C1 segment of cervical spinal cord (tissue), 14 donors: ENCODE measurements around the gene TSPAN18.

Experiments used
- DNase-seq, 14 donors: peaks; one replicate each; lab custom pipeline; 2025; lab: John Stamatoyannopoulos, UW

The TSPAN18 gene

DNA sequence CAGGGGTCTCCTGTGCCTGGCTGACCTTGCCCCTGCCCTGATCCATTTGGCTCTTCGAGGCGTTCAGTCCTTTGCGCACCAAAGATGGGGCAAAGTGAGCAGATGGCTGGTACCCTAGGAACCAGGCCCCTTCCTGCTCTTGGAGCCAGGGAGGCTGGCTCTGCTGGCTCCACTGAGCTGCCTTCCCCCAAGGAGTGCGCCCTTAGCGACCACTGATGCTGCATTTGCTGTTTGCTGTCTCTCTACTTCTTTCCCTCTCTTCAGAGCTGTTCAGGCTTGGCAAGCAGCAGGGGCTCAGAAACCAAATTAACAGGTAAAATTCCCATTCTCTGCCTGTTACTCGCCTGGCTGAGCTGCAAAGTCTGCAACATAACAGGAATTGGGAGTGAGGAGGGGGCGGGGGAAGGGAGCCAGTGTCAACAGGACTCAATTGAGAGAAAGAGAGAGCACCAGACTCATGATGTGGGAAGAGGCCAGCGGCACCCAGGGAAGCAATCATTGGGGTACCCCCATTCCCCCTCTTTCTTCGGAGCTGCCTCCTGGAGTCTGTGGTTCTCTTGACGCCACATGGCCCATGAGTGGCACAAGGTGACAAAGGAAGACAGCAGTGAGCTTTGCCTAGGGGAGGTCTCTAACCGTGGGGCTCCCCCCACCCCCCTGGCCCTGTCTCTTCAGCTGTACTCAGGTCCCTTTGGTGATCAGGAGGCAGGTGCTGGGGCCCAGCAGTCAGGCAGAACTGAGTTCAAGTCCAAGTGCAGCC lies 121.6 kb downstream of the TSPAN18 start:
- no peak for DNase-seq

DNA sequence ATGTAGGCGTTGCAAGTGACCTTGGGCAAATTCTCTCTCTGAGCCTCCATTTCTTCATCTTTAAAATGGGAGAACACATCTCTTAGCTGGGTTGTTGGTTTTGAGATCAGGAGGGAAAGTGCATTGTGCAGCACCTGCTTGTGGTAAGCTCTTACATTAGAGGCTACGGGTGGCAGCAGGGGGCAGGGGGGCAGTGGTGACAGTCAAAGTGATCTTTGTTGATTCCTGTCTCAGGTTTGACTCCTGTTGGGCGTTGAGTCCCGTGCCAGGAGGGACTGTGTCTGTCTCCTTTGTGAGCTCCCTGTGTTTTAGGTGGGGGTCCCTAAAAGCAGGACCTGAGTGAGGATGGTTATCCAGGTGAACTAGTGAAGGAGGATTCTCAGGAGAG lies 122.2 kb downstream of the TSPAN18 start:
- no peak for DNase-seq

DNA sequence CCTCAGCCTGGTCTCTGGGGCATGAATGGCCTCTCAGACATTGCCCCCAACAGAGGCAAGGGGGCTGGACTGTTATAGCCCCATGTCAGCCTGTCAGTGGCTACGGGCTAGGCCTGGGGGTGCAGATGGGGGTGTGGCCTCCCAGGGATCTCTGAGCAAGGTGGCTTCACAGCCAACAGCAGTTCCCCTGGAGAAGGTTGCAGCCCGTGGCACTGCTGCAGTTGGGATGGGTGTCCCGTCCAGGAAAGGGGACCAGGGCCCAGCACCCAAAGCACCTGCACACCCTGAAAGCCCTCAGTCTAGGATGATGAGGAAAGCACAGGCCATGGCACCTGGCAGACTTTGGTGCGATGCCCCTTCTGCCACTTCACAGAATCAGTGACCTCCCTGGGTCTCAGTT lies 122.7 kb downstream of the TSPAN18 start:
- no peak for DNase-seq

DNA sequence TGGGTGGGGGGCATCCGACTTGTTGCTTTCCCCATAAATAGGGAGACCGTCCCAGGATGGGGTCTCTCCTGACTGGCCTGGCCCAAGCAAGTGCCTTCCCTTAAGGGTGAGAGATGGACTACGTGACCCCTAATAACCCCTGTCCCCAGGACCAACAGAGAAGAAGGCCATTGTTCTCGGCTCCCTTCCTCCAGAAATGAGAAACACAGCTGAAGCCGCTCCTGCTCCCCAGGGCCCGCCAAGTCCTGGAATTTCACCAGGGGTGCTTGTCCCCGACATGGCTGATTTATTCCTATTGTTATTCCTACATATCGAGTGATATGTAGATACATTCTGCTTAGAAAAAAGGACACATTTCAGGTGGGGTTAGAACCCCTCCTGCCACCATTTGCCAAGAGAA lies 123.2 kb downstream of the TSPAN18 start:
- DNase-seq = no peak

DNA sequence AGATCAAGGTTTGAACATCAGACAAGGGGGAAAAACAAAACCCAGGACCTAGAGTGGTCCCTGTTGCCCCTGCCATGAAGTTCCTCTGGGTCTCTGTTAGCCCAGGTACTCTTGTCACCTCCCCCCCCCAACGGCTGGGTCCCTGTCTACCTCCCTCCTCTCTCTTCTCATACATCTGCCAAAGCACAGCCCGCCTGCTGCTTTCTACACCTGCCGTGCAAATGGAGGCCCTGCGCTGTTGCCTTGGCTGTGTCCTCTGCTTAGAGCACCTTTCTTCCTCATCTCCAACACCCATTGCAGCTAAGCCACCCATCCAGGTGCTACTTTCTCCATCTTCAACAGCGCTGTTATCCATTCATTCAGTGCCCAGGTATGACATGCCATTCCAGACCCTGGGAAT lies 124.7 kb downstream of the TSPAN18 start:
- DNase-seq = no peak

DNA sequence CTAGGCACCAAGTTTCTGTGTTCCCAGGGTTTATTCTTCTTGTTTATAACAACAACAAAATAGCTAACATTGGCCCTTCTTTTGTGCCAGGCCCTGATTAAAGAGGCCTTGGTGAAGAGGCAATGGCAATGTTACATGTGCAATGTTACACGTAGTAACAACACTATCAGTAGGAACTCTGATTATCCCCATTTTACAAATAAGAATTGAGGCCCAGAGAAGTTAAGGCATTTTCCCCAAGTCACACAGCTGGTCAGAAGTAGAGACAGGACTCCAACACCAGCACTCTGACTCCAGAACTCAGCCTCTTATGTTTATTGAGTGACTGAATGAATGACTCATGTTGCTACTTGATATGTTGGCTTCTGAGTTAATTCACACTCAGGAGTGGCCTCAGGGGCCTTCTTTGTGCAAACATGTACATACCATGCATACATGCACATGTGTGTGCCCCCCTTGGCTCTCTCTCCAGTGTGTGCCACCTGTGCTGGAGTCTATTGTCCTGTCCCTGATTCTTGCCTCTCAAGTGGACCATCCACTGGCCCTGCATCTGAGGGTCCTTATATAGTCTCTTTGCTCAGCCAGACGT lies 125.5 kb downstream of the TSPAN18 start:
- DNase-seq = no peak

DNA sequence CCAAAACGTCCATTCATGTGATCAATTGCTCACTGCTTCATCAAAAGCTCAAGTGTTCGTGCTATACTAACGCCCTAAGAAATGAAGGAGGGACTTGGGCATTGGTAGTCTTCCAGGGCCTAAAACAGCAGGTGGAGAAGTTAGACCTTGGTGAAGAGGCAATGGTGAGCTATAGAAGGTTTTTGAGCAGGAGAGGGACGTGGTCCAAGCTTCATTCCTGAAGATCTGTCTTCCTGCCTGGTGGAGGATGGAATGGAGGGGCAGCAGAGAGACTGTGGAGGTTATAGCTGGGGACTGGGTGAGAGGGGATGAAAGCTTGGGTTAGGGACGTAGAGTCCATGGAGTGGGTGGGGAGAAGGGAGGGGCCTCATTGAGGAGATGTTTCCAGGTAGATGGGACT lies 126.2 kb downstream of the TSPAN18 start:
- no peak for DNase-seq

DNA sequence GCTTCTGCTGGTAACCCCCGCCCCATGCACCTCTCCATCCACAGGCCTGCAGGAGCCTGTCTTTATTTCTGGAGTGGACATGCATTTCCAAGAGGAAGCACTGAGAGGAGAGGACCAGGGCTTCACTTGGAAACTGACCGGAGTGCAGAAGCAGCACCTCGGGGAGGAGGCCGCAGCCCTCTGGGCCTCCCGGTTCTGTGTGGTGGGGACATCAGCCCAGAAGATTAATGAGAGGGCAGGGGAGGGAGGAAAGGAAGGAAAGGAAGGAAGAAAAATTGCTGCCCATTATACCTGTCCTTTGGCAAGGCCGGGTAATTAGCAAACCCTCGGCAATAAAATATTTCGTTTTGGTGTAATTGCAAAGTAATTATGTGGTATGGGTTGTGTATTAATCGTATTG lies 126.9 kb downstream of the TSPAN18 start:
- no peak for DNase-seq

DNA sequence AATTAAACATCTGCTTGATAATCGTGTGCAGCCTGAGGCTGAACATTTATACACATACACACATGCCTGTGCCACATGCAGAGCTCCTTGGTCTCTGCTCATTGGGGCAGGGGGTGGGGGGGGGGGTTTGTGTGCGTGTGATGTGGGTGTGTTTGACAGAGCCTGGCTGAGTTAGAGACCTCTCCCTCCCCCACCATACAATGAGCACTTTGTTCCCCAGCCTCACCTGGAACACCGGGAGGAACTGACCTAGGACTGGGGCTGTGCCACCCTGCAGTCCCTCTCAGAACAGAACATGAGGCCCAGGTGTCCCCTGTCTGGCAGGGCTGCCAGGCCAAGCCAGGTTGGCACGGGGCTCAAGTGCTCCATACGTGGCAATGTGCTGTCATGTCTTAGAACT lies 127.3 kb downstream of the TSPAN18 start:
- DNase-seq = no peak

DNA sequence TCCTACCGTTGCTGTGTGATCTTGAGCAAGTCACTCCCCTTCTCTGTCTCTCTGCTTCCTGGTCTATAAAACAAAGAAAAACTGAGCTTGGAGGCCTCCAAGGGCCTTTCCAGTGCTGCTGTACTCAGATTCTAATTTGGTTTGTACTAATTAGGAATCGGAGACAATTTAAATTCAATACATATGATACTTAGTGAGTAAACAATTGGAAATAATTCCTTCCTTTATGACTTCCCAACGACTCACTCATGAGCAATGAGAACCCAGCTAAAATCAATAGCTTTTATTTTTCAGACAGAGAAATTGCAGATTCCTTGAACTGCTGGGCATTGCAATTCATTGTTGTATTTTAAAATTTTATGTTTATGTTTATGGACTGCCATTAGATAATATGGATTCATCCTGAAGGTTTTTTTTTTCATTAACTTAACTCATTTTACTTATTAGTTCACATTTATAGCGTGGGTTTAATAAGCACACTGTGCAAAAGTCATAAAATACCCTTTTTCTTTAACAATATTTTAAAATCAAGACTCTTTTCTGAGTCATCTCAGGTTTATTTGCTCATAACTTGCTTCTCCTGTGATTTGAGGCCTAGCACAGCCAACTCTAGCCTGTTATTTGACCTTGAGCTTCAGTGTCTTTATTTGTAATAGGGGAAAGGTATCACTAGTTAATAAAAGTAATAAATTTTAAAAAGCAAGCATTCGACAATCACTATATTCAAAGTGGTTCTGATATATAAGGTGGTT lies 128.2 kb downstream of the TSPAN18 start:
- DNase-seq = no peak

DNA sequence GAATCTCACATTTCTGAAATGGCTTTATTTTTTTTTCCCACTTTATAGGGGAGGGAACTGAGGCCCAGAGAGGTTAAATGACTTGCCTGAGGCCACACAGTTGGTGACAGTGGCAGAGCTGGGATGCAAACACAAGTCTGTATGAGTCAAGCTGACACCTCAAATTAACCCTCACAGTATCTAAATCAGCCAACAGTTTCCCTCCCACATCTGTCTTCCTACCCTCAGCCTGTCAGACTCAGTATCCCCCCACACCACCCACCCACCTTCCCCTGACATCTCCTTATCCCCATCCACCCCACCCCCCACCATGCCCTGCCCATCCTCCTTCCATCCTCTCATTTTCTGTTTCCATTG lies 128.7 kb downstream of the TSPAN18 start:
- DNase-seq = no peak

DNA sequence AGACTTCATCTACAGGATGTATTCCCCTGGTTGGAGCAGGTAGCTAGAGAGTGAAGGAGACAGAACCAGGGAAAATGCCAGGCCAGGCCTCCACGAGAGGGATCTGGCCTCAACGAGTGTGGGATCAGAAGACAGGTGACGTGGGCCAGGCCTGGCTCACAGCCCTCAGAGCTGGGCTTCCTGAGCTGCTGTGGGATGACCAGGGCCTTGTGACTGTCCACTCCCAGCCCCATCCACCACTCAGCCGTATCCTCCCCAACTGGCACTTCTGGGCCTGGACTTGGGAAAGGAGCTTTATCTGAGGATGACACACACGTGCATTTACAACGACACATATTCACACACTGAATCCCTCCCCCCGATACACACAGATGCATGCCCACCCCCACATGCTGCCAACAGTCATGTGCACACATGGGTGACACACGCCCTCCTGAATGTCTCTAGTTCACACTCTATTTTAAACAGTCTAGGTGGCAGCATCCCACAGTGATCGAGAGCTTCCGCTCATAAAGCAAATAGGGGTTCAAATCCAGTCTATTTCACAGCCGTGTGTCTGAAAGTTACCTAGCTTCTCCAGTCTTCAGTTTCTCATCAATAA lies 130.8 kb downstream of the TSPAN18 start:
- DNase-seq = peak in 1 of 14 donors; percentile 64

DNA sequence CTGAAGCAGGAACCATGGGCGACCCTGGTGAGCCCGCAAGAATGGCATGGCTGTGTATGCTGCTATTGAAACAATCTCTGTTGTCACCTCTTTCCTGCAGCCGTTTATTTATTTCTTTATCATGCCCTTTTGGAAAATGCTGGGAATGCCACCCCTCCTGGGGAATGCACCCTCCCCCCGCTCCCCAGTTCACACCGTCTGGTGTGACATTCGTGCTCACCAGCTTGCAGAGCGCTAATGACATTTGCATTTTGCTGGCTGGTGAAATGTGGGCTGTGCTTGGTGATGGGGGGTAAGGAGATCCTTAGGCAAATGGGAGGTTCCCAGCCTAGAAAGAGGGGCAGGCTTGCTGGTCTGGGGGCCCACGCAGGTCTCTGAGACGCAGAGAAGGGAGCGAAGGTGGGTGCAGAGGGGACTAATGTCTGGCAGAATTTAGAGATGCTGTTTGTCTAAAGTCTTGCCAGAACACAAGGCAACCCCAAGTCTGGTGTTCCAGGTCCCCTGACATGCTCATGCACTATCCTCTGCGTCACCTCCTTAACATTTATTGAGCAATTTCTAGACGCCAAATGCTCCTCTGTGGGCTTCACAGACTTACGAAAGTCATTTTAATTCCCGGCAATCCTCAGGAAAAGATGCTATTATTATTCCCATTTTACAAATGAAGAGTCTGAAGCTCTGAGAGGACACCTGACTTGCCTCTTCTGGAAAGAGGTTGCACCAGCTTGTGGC lies 132.2 kb downstream of the TSPAN18 start:
- peak in 1 of 14 donors; percentile 56 for DNase-seq

DNA sequence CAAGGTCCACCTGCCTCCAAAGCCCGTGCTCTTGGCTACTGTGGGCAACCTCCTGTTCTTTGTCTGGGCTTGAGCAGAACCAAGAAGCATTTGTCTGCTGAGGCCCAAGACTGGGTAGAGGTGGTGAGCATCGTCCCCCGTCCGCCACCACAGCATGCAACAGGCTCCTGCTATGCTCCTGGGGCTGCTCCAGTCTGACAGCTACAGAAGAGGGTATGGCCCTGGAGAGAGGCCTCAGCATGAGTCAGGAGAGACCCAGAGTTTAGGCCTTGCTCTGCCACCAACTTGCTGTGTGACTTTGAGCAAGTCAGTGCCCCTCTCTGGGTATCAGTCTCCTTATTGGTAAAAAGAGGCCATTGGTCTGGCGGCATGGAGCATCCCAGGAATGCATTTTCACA lies 132.8 kb downstream of the TSPAN18 start:
- no peak for DNase-seq

DNA sequence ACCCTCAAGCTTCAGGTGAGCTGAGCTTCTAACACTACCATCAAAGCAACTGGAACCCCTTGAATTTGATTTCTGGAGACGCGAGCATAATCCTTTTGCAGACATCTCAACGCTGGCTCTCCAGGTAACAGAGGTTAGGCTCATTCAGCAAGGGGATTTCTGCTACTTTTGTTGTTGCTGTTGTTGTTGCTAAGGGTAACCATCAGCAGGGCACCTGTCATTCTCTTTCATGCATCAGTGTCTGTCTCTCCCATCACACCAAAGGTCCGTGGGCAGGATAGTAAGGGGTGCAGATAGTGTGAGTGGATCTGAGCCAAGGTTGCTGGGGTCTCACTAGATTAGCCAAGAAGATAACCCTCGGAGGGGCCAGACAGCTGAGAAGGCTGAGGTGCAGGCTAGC lies 133.6 kb downstream of the TSPAN18 start:
- no peak for DNase-seq

DNA sequence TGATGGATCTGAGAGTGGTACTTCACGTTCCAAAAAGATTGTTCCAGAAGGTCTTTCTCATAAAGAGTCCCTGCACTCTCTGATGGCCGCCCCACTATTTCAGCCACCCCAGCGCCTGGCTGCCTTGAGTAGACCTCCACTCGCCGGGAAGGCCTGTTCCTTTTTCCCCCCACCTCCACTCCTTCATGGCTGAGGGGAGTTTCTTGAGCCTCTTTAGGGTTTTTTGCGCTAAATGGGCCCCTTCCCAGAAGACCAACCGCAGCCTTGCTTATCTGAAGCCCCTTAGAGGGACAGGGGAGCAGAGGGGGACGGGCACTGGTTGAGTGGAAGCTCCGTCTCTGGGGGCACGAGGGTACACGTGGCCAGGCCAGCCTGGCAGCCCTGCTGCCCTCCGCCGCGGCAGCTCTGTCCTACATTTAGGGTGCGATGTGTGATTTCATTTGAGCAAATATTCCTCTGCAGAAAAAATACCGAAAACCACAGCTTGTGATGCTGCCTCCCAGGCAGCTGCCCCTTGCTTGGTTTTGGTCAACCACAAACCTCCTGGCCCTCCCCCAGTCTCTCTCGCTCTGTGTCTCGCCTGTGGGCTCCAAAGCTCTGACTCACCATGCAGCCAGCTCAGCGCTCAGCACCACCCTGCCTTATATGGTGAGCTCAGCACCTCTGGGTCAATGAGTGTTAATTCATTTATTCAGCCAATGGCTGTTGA lies 135.2 kb downstream of the TSPAN18 start:
- peak in 1 of 14 donors; percentile 17 for DNase-seq

DNA sequence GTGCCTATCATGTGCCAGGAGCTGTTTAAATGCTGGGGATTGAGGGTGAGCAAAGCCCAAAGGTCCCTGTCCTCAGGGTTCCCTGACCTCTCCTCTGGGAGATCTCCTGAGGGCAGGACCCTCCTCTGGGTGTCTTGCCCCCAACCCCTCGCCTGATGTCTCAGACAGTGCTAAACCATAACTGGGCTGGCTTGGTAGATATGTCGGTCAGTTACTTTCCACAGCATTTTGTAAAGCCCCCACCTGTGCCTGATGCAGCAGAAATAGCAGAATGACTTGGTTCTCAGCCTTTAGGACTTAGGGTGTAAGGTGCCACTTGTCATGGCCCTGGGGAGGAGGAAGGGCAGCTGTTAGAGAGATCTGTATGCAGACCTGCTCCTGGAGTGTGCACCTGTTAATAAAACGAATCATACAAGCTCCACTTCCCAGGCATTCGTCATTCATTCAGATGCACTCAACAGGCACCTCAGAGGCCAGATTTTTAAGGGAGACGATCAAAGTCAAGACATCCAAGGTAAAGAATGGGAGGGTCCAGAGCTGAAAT lies 135.9 kb downstream of the TSPAN18 start:
- no peak for DNase-seq

DNA sequence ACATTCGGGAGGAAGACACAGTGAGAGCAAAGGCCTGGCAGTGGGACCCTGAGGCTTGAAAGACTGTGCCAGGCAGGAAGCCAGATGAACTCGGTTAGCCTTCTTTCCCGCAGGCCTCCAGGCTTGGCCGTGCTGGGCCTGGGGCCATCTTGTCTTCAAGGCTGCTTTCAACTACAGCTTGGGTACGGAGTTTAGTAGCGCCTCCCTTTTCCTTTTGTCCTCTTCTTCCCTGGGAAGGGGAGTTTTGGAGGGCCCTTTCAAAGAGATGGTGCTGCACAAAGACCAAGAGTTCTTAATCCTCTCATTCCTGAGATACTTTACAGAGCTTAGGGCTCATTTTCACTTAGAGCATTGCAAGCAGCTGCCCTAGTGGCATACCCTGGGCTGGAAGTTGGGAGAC lies 136.5 kb downstream of the TSPAN18 start:
- DNase-seq = no peak

DNA sequence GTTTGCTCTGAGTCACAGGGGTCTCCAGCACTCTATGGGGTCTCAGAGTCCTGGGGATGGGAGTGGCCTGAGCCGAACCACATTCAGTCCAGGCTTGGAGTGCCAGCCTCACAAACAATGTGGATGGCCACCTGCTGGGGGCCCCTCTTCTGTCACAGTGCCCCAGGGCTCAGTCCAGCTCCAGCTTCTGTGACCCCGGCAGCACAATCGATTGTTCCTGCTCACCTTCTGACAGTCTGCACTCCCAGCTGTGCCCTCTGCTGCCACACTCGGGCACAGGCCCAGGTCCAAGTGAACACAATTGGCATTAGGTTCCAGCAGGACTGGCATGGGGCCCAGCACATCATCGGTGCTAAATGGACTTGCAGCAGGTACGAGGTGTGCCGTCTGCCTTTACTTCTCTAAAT lies 139.1 kb downstream of the TSPAN18 start:
- peak in 1 of 14 donors; percentile 51 for DNase-seq

DNA sequence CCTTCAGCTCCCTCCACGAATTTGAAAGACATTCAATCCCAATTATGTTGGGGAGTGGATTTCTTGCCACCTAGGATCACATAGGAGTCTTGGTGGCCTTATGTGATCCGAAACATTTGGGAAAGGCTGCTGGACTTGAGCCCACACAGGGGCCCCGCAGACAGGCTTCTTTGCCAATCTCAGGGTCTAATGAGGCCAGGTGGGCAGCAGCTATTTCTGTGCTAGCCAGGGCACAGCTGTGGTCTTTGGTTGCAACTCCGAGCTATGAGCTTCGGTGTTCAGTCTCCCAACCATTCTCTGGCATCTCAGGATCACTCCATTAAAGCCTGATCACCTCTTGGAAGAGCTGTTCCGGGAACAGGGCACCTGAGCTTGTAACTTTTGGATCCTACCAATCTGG lies 139.5 kb downstream of the TSPAN18 start:
- no peak for DNase-seq

DNA sequence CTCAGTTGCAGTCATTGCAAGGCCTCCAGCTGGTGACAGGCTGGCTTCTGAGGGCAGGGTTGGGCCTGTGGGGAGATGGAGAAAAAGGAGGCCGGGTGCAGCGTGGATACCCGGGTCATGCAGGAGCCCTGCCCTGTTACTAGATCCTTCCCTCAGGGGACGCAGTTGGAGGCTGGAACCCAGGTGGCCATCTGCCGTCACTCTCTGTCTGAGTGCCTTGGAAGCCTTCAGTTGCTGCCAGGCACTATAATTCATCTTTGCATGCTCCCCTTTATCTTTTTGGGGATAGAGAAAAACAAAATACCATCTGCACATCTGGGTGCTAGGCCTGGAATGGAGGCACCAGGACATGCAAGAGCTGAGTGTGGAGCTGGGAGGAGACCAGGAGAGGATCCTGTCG lies 141.3 kb downstream of the TSPAN18 start:
- no peak for DNase-seq
